Osteocyte (in vitro differentiated cells): ENCODE measurements around the gene SPATA22. TPM values are rescaled to one million over a fixed set of nuclear protein-coding genes. Genes with fewer than 3 reads are reported as not detected.
"Not testable (repeated sequence)": the region's sequence is repeated elsewhere in the genome, so short reads cannot be mapped to it uniquely, and the experiment has no call there.

Source experiments
- DNase-seq: peaks from one replicate; pipeline ENCODE4 v3.0.0; 2021; ENCODE audit warnings: mixed read lengths; ENCODE audit not compliant: unreplicated experiment; ENCODE audit errors: extremely low spot score
- H3K27ac Mint-ChIP-seq: one replicate; pipeline ENCODE4 v1.8.0; 2021; ENCODE audit warnings: mild to moderate bottlenecking, mixed read lengths; ENCODE audit not compliant: unreplicated experiment
- H3K27me3 Mint-ChIP-seq: one replicate; pipeline ENCODE4 v1.8.0; 2021; ENCODE audit warnings: mixed read lengths; ENCODE audit not compliant: unreplicated experiment
- H3K36me3 Mint-ChIP-seq: one replicate; pipeline ENCODE4 v1.8.0; 2021; ENCODE audit warnings: mixed read lengths; ENCODE audit not compliant: unreplicated experiment
- H3K4me1 Mint-ChIP-seq: one replicate; pipeline ENCODE4 v1.8.0; 2021; ENCODE audit warnings: mixed read lengths; ENCODE audit not compliant: unreplicated experiment
- H3K4me3 Mint-ChIP-seq: one replicate; pipeline ENCODE4 v1.8.0; 2021; ENCODE audit warnings: mild to moderate bottlenecking, moderate library complexity, mixed read lengths; ENCODE audit not compliant: unreplicated experiment
- H3K9me3 Mint-ChIP-seq: one replicate; pipeline ENCODE4 v1.8.0; 2021; ENCODE audit warnings: mixed read lengths; ENCODE audit not compliant: unreplicated experiment
- CTCF ChIP-seq: fragments of 200-600 bp; sonication (generic); IDR thresholded peaks from 2 replicates; pipeline ENCODE4 v1.5.0; 2021; ENCODE audit warnings: antibody characterized with exemption, mild to moderate bottlenecking, moderate library complexity
- total RNA-seq: library from RNA; stranded (reverse); gene quantifications from 2 replicates; pipeline ENCODE4 v1.2.1, GENCODE V29; 2021

The SPATA22 gene
- total RNA-seq, 1 donor from 2014 or later: not detected

GRCh38 chr17:3440451-3440850, 31.2 kb downstream of the SPATA22 start:
- no peak for DNase-seq
- H3K4me1 Mint-ChIP-seq: no peaks in the 10 kb centered on the region
- H3K9me3 Mint-ChIP-seq: no peaks in the 10 kb centered on the region
- peaks cover 6% of the 10 kb centered on the region for H3K27me3 Mint-ChIP-seq
- H3K4me3 Mint-ChIP-seq: no peak overlapping the region
- H3K36me3 Mint-ChIP-seq: no peaks in the 10 kb centered on the region
- no peak overlapping the region for H3K27ac Mint-ChIP-seq
- TF ChIP-seq CTCF: no peak

GRCh38 chr17:3438368-3438767, 33.3 kb downstream of the SPATA22 start:
- no peaks in the 10 kb centered on the region for H3K36me3 Mint-ChIP-seq
- no peak for DNase-seq
- H3K27ac Mint-ChIP-seq: no peak overlapping the region
- TF ChIP-seq CTCF: no peak
- H3K4me3 Mint-ChIP-seq: no peak overlapping the region
- peaks cover 6% of the 10 kb centered on the region for H3K27me3 Mint-ChIP-seq
- no peaks in the 10 kb centered on the region for H3K9me3 Mint-ChIP-seq
- no peaks in the 10 kb centered on the region for H3K4me1 Mint-ChIP-seq

- H3K36me3 Mint-ChIP-seq: no peaks in the 10 kb centered on the region
- no peak within 1 kb of the TSS for H3K27ac Mint-ChIP-seq
- DNase-seq: no peak
- H3K4me1 Mint-ChIP-seq: no peaks in the 10 kb centered on the region
- no peak within 1 kb of the TSS for H3K4me3 Mint-ChIP-seq
- no peaks in the 10 kb centered on the region for H3K27me3 Mint-ChIP-seq
- TF ChIP-seq CTCF: no peak
- H3K9me3 Mint-ChIP-seq: peaks cover 17% of the 10 kb centered on the region
Measured at GRCh38 chr17:3433741-3434140, 37.9 kb downstream of the SPATA22 start, which contains the start of gene OR1E2. TSS of gene OR1E2 (minus strand) at chr17:3433841. CDS start at chr17:3433841, 0 bp downstream.

GRCh38 chr17:3433215-3433614, 38.4 kb downstream of the SPATA22 start:
- H3K36me3 Mint-ChIP-seq, H3K27me3 Mint-ChIP-seq, H3K4me1 Mint-ChIP-seq, H3K4me3 Mint-ChIP-seq, H3K27ac Mint-ChIP-seq, DNase-seq: not testable (repeated sequence)
- peaks cover 22% of the 10 kb centered on the region for H3K9me3 Mint-ChIP-seq

- Mint-ChIP-seq H3K9me3 (peaks cover 6% of the 10 kb centered on the region), H3K27me3 (no peaks in the 10 kb centered on the region), H3K4me3 (no peak overlapping the region), H3K36me3 (no peaks in the 10 kb centered on the region), H3K4me1 (no peaks in the 10 kb centered on the region), H3K27ac (no peak overlapping the region)
- TF ChIP-seq CTCF: no peak
- DNase-seq: no peak
Measured at GRCh38 chr17:3418222-3418621, 53.4 kb downstream of the SPATA22 start.

GRCh38 chr17:3415610-3416009, 56.0 kb downstream of the SPATA22 start:
- no peaks in the 10 kb centered on the region for H3K27me3 Mint-ChIP-seq
- H3K27ac Mint-ChIP-seq: no peak overlapping the region
- H3K4me1 Mint-ChIP-seq: no peaks in the 10 kb centered on the region
- DNase-seq: no peak
- no peaks in the 10 kb centered on the region for H3K36me3 Mint-ChIP-seq
- TF ChIP-seq CTCF: no peak
- H3K9me3 Mint-ChIP-seq: peaks cover 4% of the 10 kb centered on the region
- no peak overlapping the region for H3K4me3 Mint-ChIP-seq

GRCh38 chr17:3412216-3412615, 59.4 kb downstream of the SPATA22 start:
- peaks cover 13% of the 10 kb centered on the region for H3K9me3 Mint-ChIP-seq
- H3K4me1 Mint-ChIP-seq, H3K27ac Mint-ChIP-seq, DNase-seq, H3K4me3 Mint-ChIP-seq, H3K27me3 Mint-ChIP-seq, H3K36me3 Mint-ChIP-seq: not testable (repeated sequence)
